CD14-positive monocyte (primary cell): ENCODE measurements around the gene ADCY1. TPM values are rescaled to one million over a fixed set of nuclear protein-coding genes. Genes with fewer than 3 reads are reported as not detected.

Source experiments
- DNase-seq, 3 donors: peaks; one replicate each; pipeline ENCODE4 v3.0.0-alpha.2; 2011 to 2022
- H2AFZ ChIP-seq: 2 replicates; pipeline ENCODE4 v1.6.0; 2012; ENCODE audit warnings: mild to moderate bottlenecking, low read depth, low read length, inconsistent platforms; ENCODE audit not compliant: insufficient read depth, poor library complexity, severe bottlenecking
- H3K27ac ChIP-seq, 2 donors: 1 replicate in 1 of 2; 2 replicates in 1 of 2; pipeline ENCODE4 v1.5.1; 2012 to 2013; ENCODE audit warnings: low read length in 2 of 2, control low read depth in 1 of 2, inconsistent platforms in 1 of 2, low read depth in 1 of 2, mild to moderate bottlenecking in 1 of 2
- H3K27me3 ChIP-seq, 2 donors: one replicate each; pipeline versions ENCODE4 v1.6.0 to v1.6.1; 2011 to 2013; ENCODE audit warnings: low read length in 2 of 2; ENCODE audit not compliant: control insufficient read depth in 2 of 2, insufficient read depth in 2 of 2
- H3K36me3 ChIP-seq, 2 donors: replicated peaks in 1 of 2; 1 replicate in 1 of 2; 2 replicates in 1 of 2; pipeline versions ENCODE4 v1.5.1 to v1.6.1; 2012 to 2013; ENCODE audit warnings: low read length in 2 of 2, control low read depth in 1 of 2, inconsistent platforms in 1 of 2, mild to moderate bottlenecking in 1 of 2; ENCODE audit not compliant: insufficient read depth in 2 of 2, control insufficient read depth in 1 of 2
- H3K4me1 ChIP-seq, 2 donors: 1 replicate in 1 of 2; 2 replicates in 1 of 2; pipeline versions ENCODE4 v1.5.1 to v1.6.1; 2012 to 2013; ENCODE audit warnings: low read length in 2 of 2, control low read depth in 1 of 2, inconsistent platforms in 1 of 2, mild to moderate bottlenecking in 1 of 2, moderate library complexity in 1 of 2; ENCODE audit not compliant: insufficient read depth in 2 of 2, control insufficient read depth in 1 of 2
- H3K4me2 ChIP-seq: replicated peaks from 2 replicates; pipeline ENCODE3; 2012; ENCODE audit warnings: low read length, moderate library complexity, mild to moderate bottlenecking; ENCODE audit not compliant: poor library complexity, severe bottlenecking; ENCODE audit errors: extremely low read depth
- H3K4me3 ChIP-seq, 3 experiments: fragments of 200-600 bp in 1 of 3; sonication (generic) in 1 of 3; replicated peaks in 1 of 3; 1 replicate in 2 of 3; 2 replicates in 1 of 3; pipeline ENCODE4 v1.5.1; 2011 to 2013; ENCODE audit warnings: low read length in 3 of 3, mild to moderate bottlenecking in 3 of 3, control low read depth in 2 of 3, low read depth in 2 of 3, inconsistent platforms in 1 of 3, moderate library complexity in 1 of 3
- H3K79me2 ChIP-seq: 2 replicates; pipeline ENCODE4 v1.6.0; 2012; ENCODE audit warnings: mild to moderate bottlenecking, control low read depth, inconsistent platforms, low read length, moderate library complexity; ENCODE audit not compliant: insufficient read depth
- H3K9ac ChIP-seq: 2 replicates; pipeline ENCODE4 v1.6.0; 2017; ENCODE audit warnings: low read length, mild to moderate bottlenecking; ENCODE audit not compliant: insufficient read depth, poor library complexity, severe bottlenecking
- H3K9me3 ChIP-seq, 2 donors: replicated peaks in 1 of 2; 1 replicate in 1 of 2; 2 replicates in 1 of 2; pipeline versions ENCODE4 v1.5.1 to v1.6.1; 2012 to 2013; ENCODE audit warnings: low read length in 2 of 2, control low read depth in 1 of 2; ENCODE audit not compliant: control insufficient read depth in 1 of 2, insufficient read depth in 1 of 2
- H4K20me1 ChIP-seq: 2 replicates; pipeline ENCODE4 v1.6.0; 2012; ENCODE audit warnings: mild to moderate bottlenecking, low read length, control low read depth, moderate library complexity; ENCODE audit not compliant: insufficient read depth
- H3K27ac Mint-ChIP-seq, 7 donors: one replicate each; pipeline ENCODE4 v1.8.0; 2020; ENCODE audit warnings: mild to moderate bottlenecking in 7 of 7, mixed read lengths in 7 of 7, moderate library complexity in 6 of 7, inconsistent platforms in 2 of 7
- H3K27me3 Mint-ChIP-seq, 3 donors: one replicate each; pipeline ENCODE4 v1.8.0; 2021 to 2022; ENCODE audit warnings: low read depth in 3 of 3, mild to moderate bottlenecking in 3 of 3, mixed read lengths in 3 of 3, moderate library complexity in 3 of 3, inconsistent platforms in 1 of 3
- H3K36me3 Mint-ChIP-seq, 2 donors: one replicate each; pipeline ENCODE4 v1.8.0; 2020; ENCODE audit warnings: mixed read lengths in 2 of 2, inconsistent platforms in 1 of 2, mild to moderate bottlenecking in 1 of 2
- H3K4me1 Mint-ChIP-seq: one replicate; pipeline ENCODE4 v1.8.0; 2020; ENCODE audit warnings: mild to moderate bottlenecking, mixed read lengths
- H3K4me3 Mint-ChIP-seq, 2 donors: one replicate each; pipeline ENCODE4 v1.8.0; 2020; ENCODE audit warnings: mild to moderate bottlenecking in 2 of 2, mixed read lengths in 2 of 2, moderate library complexity in 1 of 2
- H3K9me3 Mint-ChIP-seq, 7 donors: one replicate each; pipeline ENCODE4 v1.8.0; 2020 to 2022; ENCODE audit warnings: mixed read lengths in 7 of 7, mild to moderate bottlenecking in 6 of 7, moderate library complexity in 6 of 7, inconsistent platforms in 2 of 7
- CTCF ChIP-seq: fragments of 200-600 bp; IDR thresholded peaks from one replicate; pipeline ENCODE4 v1.8.0; 2022; ENCODE audit warnings: antibody characterized with exemption, mild to moderate bottlenecking
- WGBS: methylation state at CpG from one replicate; pipeline ENCODE4 v1.1.5; 2013; ENCODE audit warnings: missing lambda C conversion rate; ENCODE audit not compliant: insufficient coverage; 5-methylcytosine and 5-hydroxymethylcytosine counted together
- intact Hi-C, 2 donors: fragments of 100-400 bp; cut with micrococcal nuclease; formaldehyde crosslinking; loops; one replicate each; pipeline versions ENCODE4 v1.15.0 to v1.15.1; 2023
- polyA plus RNA-seq, 3 donors: library from polyadenylated mRNA; depleted of rRNA in 1 of 3; unstranded in 2 of 3; stranded (reverse) in 1 of 3; fragments of 300-500 nt in 2 of 3; fragments of >200 nt in 1 of 3; fragmentation: Illumina TruSeq in 2 of 3; gene quantifications; 1 replicate in 2 of 3; 2 replicates in 1 of 3; pipeline ENCODE4 v1.2.3, GENCODE V29; 2012 to 2021

ADCY1 gene
- polyA plus RNA-seq, 3 donors = 0.01 TPM; not detected in 2

- H3K36me3 Mint-ChIP-seq = no peaks in the 10 kb centered on the region
- Histone ChIP-seq H3K27ac (no peak overlapping the region), H4K20me1 (no peaks in the 10 kb centered on the region), H3K36me3 (no peaks in the 10 kb centered on the region), H3K9me3 (no peaks in the 10 kb centered on the region), H3K4me2 (no peak overlapping the region), H3K4me3 (no peak overlapping the region), H3K9ac (no peak overlapping the region), H3K27me3 (no peaks in the 10 kb centered on the region), H2AFZ (no peak overlapping the region), H3K4me1 (no peaks in the 10 kb centered on the region), H3K79me2 (no peaks in the 10 kb centered on the region)
- no peak overlapping the region for H3K4me3 Mint-ChIP-seq
- H3K27me3 Mint-ChIP-seq = peaks cover 2 to 5% (median 3%) of the 10 kb centered on the region in 3 donors
- TF ChIP-seq CTCF = no peak
- 88% methylated on average over 6 of the region's 10 CpGs for WGBS
- H3K4me1 Mint-ChIP-seq = no peaks in the 10 kb centered on the region
- no peak overlapping the region for H3K27ac Mint-ChIP-seq
- no peak for DNase-seq
- intact Hi-C loops = no loop called here
- peaks cover 0 to 6% (median 0%) of the 10 kb centered on the region in 7 donors for H3K9me3 Mint-ChIP-seq
Observed at GRCh38 chr7:45655539-45655938, 81.4 kb downstream of the ADCY1 start.

GRCh38 chr7:45656431-45656830, 82.3 kb downstream of the ADCY1 start:
- Histone ChIP-seq H3K36me3 (no peaks in the 10 kb centered on the region), H3K79me2 (no peaks in the 10 kb centered on the region), H3K27ac (no peak overlapping the region), H3K4me2 (no peak overlapping the region), H3K9me3 (no peaks in the 10 kb centered on the region), H3K4me3 (no peak overlapping the region), H4K20me1 (no peaks in the 10 kb centered on the region), H3K9ac (no peak overlapping the region), H2AFZ (no peak overlapping the region), H3K4me1 (no peaks in the 10 kb centered on the region), H3K27me3 (no peaks in the 10 kb centered on the region)
- Mint-ChIP-seq H3K36me3 (no peaks in the 10 kb centered on the region), H3K4me1 (no peaks in the 10 kb centered on the region), H3K27ac (peak overlapping the region in 1 of 7 donors; percentile 51), H3K27me3 (peaks cover 2 to 5% (median 3%) of the 10 kb centered on the region in 3 donors), H3K4me3 (no peak overlapping the region), H3K9me3 (peaks cover 0 to 3% (median 0%) of the 10 kb centered on the region in 7 donors)
- WGBS = 89% methylated on average over 2 of the region's 2 CpGs
- no peak for DNase-seq
- TF ChIP-seq CTCF = no peak
- intact Hi-C loops = no loop called here
